T47D (cell line): Measurements from ENCODE around the gene CCDC88C.

Source experiments
- DNase-seq, 2 experiments: peaks; one replicate each; pipeline versions ENCODE4 v3.0.0 to v3.0.0-alpha.2; 2011 to 2012; ENCODE audit warnings: low read depth in 1 of 2, low spot score in 1 of 2
- JUND ChIP-seq: IDR thresholded peaks from 2 replicates; pipeline ENCODE4 v1.6.1; 2012; ENCODE audit warnings: low read depth
- in situ Hi-C: cut with HindIII; loops from 2 replicates; pipeline ENCODE4 v1.10.0; 2016; ENCODE audit warnings: low sequenced_read_pairs, low pct_unique_long_range_greater_than_20kb

CCDC88C gene

GRCh38 chr14:91313154-91313850 lies 104.3 kb downstream of the CCDC88C start:
- no peak for DNase-seq
- TF ChIP-seq JUND = no peak
- in situ Hi-C loops = no loop called here

- in situ Hi-C loops = no loop called here
- TF ChIP-seq JUND = no peak
- no peak for DNase-seq
These were observed 106.3 kb downstream of the CCDC88C start for GRCh38 chr14:91311284-91311662.

- no peak for TF ChIP-seq JUND
- in situ Hi-C loops = no loop called here
- no peak for DNase-seq
These were observed 106.9 kb downstream of the CCDC88C start for GRCh38 chr14:91310606-91311283.

- no peak for DNase-seq
- TF ChIP-seq JUND = no peak
- in situ Hi-C loops = no loop called here
These were observed 107.8 kb downstream of the CCDC88C start for GRCh38 chr14:91309756-91310280.

- no peak for DNase-seq
- no peak for TF ChIP-seq JUND
- in situ Hi-C loops = no loop called here
These were observed 109.3 kb downstream of the CCDC88C start for GRCh38 chr14:91308337-91308736.

- TF ChIP-seq JUND = no peak
- in situ Hi-C loops = no loop called here
These were observed 110.0 kb downstream of the CCDC88C start for GRCh38 chr14:91307652-91308051.

GRCh38 chr14:91307046-91307445 lies 110.6 kb downstream of the CCDC88C start:
- TF ChIP-seq JUND = no peak

More at GRCh38 chr14:91307652-91308051, 110.0 kb downstream of the CCDC88C start:
- DNase-seq = no peak

GRCh38 chr14:91306547-91306946 lies 111.1 kb downstream of the CCDC88C start:
- no peak for TF ChIP-seq JUND
- no peak for DNase-seq
- in situ Hi-C loops = no loop called here

More at GRCh38 chr14:91307046-91307445, 110.6 kb downstream of the CCDC88C start:
- in situ Hi-C loops = no loop called here
- DNase-seq = no peak

GRCh38 chr14:91305650-91306431 lies 111.8 kb downstream of the CCDC88C start:
- in situ Hi-C loops = no loop called here
- no peak for DNase-seq
- TF ChIP-seq JUND = no peak

- DNase-seq = no peak
- TF ChIP-seq JUND = no peak
- in situ Hi-C loops = no loop called here
These were observed 113.7 kb downstream of the CCDC88C start for GRCh38 chr14:91303924-91304229.

- no peak for TF ChIP-seq JUND
- in situ Hi-C loops = no loop called here
- DNase-seq = peak in 1 of 2 experiments; percentile 58
These were observed 114.3 kb downstream of the CCDC88C start for GRCh38 chr14:91303091-91303923.

GRCh38 chr14:91302391-91302790 lies 115.2 kb downstream of the CCDC88C start:
- TF ChIP-seq JUND = no peak
- in situ Hi-C loops = no loop called here
- DNase-seq = no peak
